SK-N-SH treated with all-trans-retinoic acid at 6 μM for 48 hours (cell line): ENCODE measurements around the gene GORAB.

Source experiments
- ATAC-seq: fragments of 200-7000 bp; cut with Tn5 transposase; 3 replicates; pipeline ENCODE4 v1.9.1; 2020; ENCODE audit warnings: mild to moderate bottlenecking, moderate library complexity
- BACH2 ChIP-seq: fragments of 250-450 bp; sonication (Bioruptor Pico); IDR thresholded peaks from 2 replicates; pipeline ENCODE4 v1.9.0; 2021; ENCODE audit warnings: mild to moderate bottlenecking, borderline replicate concordance
- CREB5 ChIP-seq: fragments of 250-450 bp; sonication (Bioruptor Pico); IDR thresholded peaks from 2 replicates; pipeline ENCODE4 v1.5.1; 2020; ENCODE audit warnings: low read depth, mild to moderate bottlenecking, moderate library complexity
- CSDC2 ChIP-seq: fragments of 250-450 bp; sonication (Bioruptor Pico); IDR thresholded peaks from 2 replicates; pipeline ENCODE4 v1.5.0; 2020; ENCODE audit warnings: mild to moderate bottlenecking, moderate library complexity
- CSRNP3 ChIP-seq: fragments of 250-450 bp; sonication (Bioruptor Pico); IDR thresholded peaks from 2 replicates; pipeline ENCODE4 v1.5.1; 2021; ENCODE audit warnings: mild to moderate bottlenecking, moderate library complexity
- ESRRG ChIP-seq: fragments of 250-450 bp; sonication (Bioruptor Pico); IDR thresholded peaks from 2 replicates; pipeline ENCODE4 v1.6.1; 2021; ENCODE audit warnings: mild to moderate bottlenecking
- GLIS3 ChIP-seq: fragments of 250-450 bp; sonication (Bioruptor Pico); IDR thresholded peaks from 2 replicates; pipeline ENCODE4 v1.5.0; 2020; ENCODE audit warnings: mild to moderate bottlenecking, moderate library complexity
- ISL1 ChIP-seq: fragments of 250-450 bp; sonication (Bioruptor Pico); IDR thresholded peaks from 2 replicates; pipeline ENCODE4 v2.1.2; 2022; ENCODE audit warnings: mild to moderate bottlenecking, moderate library complexity
- OSR1 ChIP-seq: fragments of 250-450 bp; sonication (Bioruptor Pico); IDR thresholded peaks from 2 replicates; pipeline ENCODE4 v1.8.0; 2022; ENCODE audit warnings: moderate library complexity, mild to moderate bottlenecking, inconsistent platforms
- PATZ1 ChIP-seq: fragments of 250-450 bp; sonication (Bioruptor Pico); IDR thresholded peaks from 2 replicates; pipeline ENCODE4 v1.8.0; 2020; ENCODE audit warnings: mild to moderate bottlenecking, moderate library complexity, borderline replicate concordance
- POU6F1 ChIP-seq: fragments of 250-450 bp; sonication (Bioruptor Pico); IDR thresholded peaks from 2 replicates; pipeline ENCODE4 v1.8.0; 2021; ENCODE audit warnings: low read depth, mild to moderate bottlenecking, moderate library complexity, borderline replicate concordance
- PPARA ChIP-seq: fragments of 250-450 bp; sonication (Bioruptor Pico); IDR thresholded peaks from 2 replicates; pipeline ENCODE4 v1.5.0; 2020; ENCODE audit warnings: mild to moderate bottlenecking, borderline replicate concordance
- RARB ChIP-seq: fragments of 250-450 bp; sonication (Bioruptor Pico); IDR thresholded peaks from 2 replicates; pipeline ENCODE4 v1.8.0; 2021; ENCODE audit warnings: mild to moderate bottlenecking, moderate library complexity
- SNAI2 ChIP-seq: fragments of 250-450 bp; sonication (Bioruptor Pico); IDR thresholded peaks from 2 replicates; pipeline ENCODE4 v1.5.0; 2020; ENCODE audit warnings: mild to moderate bottlenecking, moderate library complexity
- TCF4 ChIP-seq: fragments of 250-450 bp; sonication (Bioruptor Pico); IDR thresholded peaks from 2 replicates; pipeline ENCODE4 v1.8.0; 2021; ENCODE audit warnings: mild to moderate bottlenecking, moderate library complexity, borderline replicate concordance
- TOX ChIP-seq: fragments of 250-450 bp; sonication (Bioruptor Pico); IDR thresholded peaks from 2 replicates; pipeline ENCODE4 v1.8.0; 2021; ENCODE audit warnings: mild to moderate bottlenecking, moderate library complexity, borderline replicate concordance
- TSHZ2 ChIP-seq: fragments of 250-450 bp; sonication (Bioruptor Pico); IDR thresholded peaks from 2 replicates; pipeline ENCODE4 v1.5.0; 2020; ENCODE audit warnings: mild to moderate bottlenecking, moderate library complexity
- ZC3H10 ChIP-seq: fragments of 250-450 bp; sonication (Bioruptor Pico); IDR thresholded peaks from 2 replicates; pipeline ENCODE4 v1.5.1; 2021; ENCODE audit warnings: mild to moderate bottlenecking, moderate library complexity
- ZFP3 ChIP-seq: fragments of 250-450 bp; sonication (Bioruptor Pico); IDR thresholded peaks from 2 replicates; pipeline ENCODE4 v1.5.0; 2020; ENCODE audit warnings: mild to moderate bottlenecking, moderate library complexity
- ZFP30 ChIP-seq: fragments of 450-650 bp; formaldehyde crosslinking; IDR thresholded peaks from 2 replicates; pipeline ENCODE4 v1.5.0; 2022; ENCODE audit warnings: mild to moderate bottlenecking, moderate library complexity
- ZNF565 ChIP-seq: fragments of 450-650 bp; formaldehyde crosslinking; conservative IDR thresholded peaks from 2 replicates; pipeline ENCODE4 v1.5.0; 2020; ENCODE audit warnings: low read depth, mild to moderate bottlenecking, moderate library complexity
- ZNF70 ChIP-seq: fragments of 450-650 bp; formaldehyde crosslinking; IDR thresholded peaks from 2 replicates; pipeline ENCODE4 v1.5.0; 2020; ENCODE audit warnings: mild to moderate bottlenecking, moderate library complexity

The GORAB gene

GRCh38 chr1:170548497-170548896 lies 16.5 kb downstream of the GORAB start:
- ATAC-seq = no peak
- no peak for TF ChIP-seq PPARA (CRISPR knock-in tag)
- no peak for TF ChIP-seq BACH2 (CRISPR knock-in tag)

GRCh38 chr1:170555370-170555769 lies 23.4 kb downstream of the GORAB start:
- peak; percentile 48 for ATAC-seq
- TF ChIP-seq PPARA (CRISPR knock-in tag) (no peak), ESRRG (CRISPR knock-in tag) (no peak), GLIS3 (CRISPR knock-in tag) (no peak), PATZ1 (CRISPR knock-in tag) (no peak), TOX (CRISPR knock-in tag) (no peak), ZFP30 (no peak), ZNF565 (CRISPR knock-in tag) (no peak), ZNF70 (CRISPR knock-in tag) (no peak), ZC3H10 (CRISPR knock-in tag) (no peak), OSR1 (CRISPR knock-in tag) (no peak), CSRNP3 (CRISPR knock-in tag) (no peak), SNAI2 (CRISPR knock-in tag) (no peak), CREB5 (CRISPR knock-in tag) (no peak)
- TF ChIP-seq, all 23 proteins: peak for 0

- no peak for TF ChIP-seq CSDC2
- TF ChIP-seq ZFP3 = no peak
- TF ChIP-seq GLIS3 (CRISPR knock-in tag) = no peak
- no peak for TF ChIP-seq ZC3H10 (CRISPR knock-in tag)
- no peak for TF ChIP-seq TOX (CRISPR knock-in tag)
- TF ChIP-seq PATZ1 (CRISPR knock-in tag) = no peak
- TF ChIP-seq CREB5 (CRISPR knock-in tag) = no peak
- ATAC-seq = peak; percentile 22; the same call in 1 of the 3 replicates
Measured at GRCh38 chr1:170556917-170557316, 25.0 kb downstream of the GORAB start.

GRCh38 chr1:170558731-170559130 lies 26.8 kb downstream of the GORAB start:
- no peak for ATAC-seq
- no peak for TF ChIP-seq SNAI2 (CRISPR knock-in tag)
- TF ChIP-seq POU6F1 (CRISPR knock-in tag) = no peak
- TF ChIP-seq RARB (CRISPR knock-in tag) = no peak
- TF ChIP-seq ZFP30 = no peak
- TF ChIP-seq TSHZ2 (CRISPR knock-in tag) = no peak
- no peak for TF ChIP-seq ESRRG (CRISPR knock-in tag)
- no peak for TF ChIP-seq TCF4 (CRISPR knock-in tag)
- no peak for TF ChIP-seq CREB5 (CRISPR knock-in tag)
- no peak for TF ChIP-seq ZNF565 (CRISPR knock-in tag)
- no peak for TF ChIP-seq PPARA (CRISPR knock-in tag)
- TF ChIP-seq ISL1 (CRISPR knock-in tag) = no peak
- no peak for TF ChIP-seq ZFP3
- no peak for TF ChIP-seq CSDC2
